Type B pancreatic cell (in vitro differentiated cells): ENCODE measurements around the gene HHAT. TPM values are rescaled to one million over a fixed set of nuclear protein-coding genes. Genes with fewer than 3 reads are reported as not detected.
"Not testable (repeated sequence)": the region's sequence is repeated elsewhere in the genome, so short reads cannot be mapped to it uniquely, and the experiment has no call there.

ENCODE experiments used
- DNase-seq: peaks from one replicate; pipeline ENCODE4 v3.0.0; 2021; ENCODE audit warnings: mixed read lengths; ENCODE audit not compliant: unreplicated experiment; ENCODE audit errors: extremely low spot score
- H3K27ac Mint-ChIP-seq: 2 replicates; pipeline ENCODE4 v1.8.0; 2021; ENCODE audit warnings: mild to moderate bottlenecking, mixed read lengths
- H3K27me3 Mint-ChIP-seq: 2 replicates; pipeline ENCODE4 v1.8.0; 2021; ENCODE audit warnings: mixed read lengths
- H3K36me3 Mint-ChIP-seq: 2 replicates; pipeline ENCODE4 v1.8.0; 2021; ENCODE audit warnings: mixed read lengths
- H3K4me1 Mint-ChIP-seq: one replicate; pipeline ENCODE4 v1.8.0; 2021; ENCODE audit warnings: mixed read lengths; ENCODE audit not compliant: unreplicated experiment
- H3K4me3 Mint-ChIP-seq: 2 replicates; pipeline ENCODE4 v1.8.0; 2021; ENCODE audit warnings: mild to moderate bottlenecking, mixed read lengths
- H3K9me3 Mint-ChIP-seq: 2 replicates; pipeline ENCODE4 v1.8.0; 2021; ENCODE audit warnings: mixed read lengths
- CTCF ChIP-seq: fragments of 200-600 bp; sonication (generic); conservative IDR thresholded peaks from 2 replicates; pipeline ENCODE4 v1.5.0; 2021; ENCODE audit warnings: antibody characterized with exemption, mild to moderate bottlenecking
- total RNA-seq: library from RNA; stranded (reverse); gene quantifications from 2 replicates; pipeline ENCODE4 v1.2.1, GENCODE V29; 2021; ENCODE audit warnings: low replicate concordance

HHAT gene
- total RNA-seq, 1 donor from 2014 or later: 9.0 TPM

DNA sequence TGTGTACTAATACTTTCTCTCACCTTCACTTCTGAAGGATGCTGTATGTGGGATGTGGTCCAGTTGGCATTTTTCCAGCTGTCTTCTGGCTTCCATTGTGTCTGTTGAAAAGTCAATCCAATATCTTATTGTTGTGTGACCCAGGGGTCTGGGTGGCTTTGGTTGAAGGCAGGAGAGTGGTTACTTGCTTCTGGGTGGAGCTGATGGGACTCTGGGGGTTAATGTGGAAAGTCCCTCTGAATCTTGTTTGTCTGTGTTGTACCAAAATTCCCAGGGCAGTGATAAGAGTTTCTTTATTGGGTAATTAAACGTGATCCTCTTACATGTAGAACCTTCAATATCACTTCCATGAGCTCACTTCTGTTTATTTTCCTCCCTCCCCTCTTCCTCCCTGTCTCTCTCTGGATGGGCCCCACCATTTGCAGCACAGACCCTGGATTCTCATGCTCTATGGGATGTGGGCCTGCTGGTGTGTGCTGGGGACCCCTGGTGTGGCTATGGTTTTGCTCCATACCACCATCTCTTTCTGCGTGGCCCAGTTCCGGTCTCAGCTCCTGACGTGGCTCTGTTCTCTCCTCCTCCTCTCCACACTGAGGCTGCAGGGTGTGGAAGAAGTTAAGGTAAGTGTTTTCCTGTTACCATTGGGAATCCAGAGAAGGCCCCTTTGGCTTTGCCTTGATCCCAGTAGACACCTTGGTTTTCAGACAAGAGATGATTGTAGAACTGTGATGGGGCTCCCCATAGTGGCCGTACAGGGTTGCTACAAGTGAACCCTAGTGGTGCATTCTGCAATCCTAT, 71.5 kb downstream of the HHAT start:
- Mint-ChIP-seq H3K36me3 (no peaks in the 10 kb centered on the region), H3K4me1 (peaks cover 5% of the 10 kb centered on the region), H3K27me3 (no peaks in the 10 kb centered on the region), H3K27ac (no peak overlapping the region), H3K9me3 (no peaks in the 10 kb centered on the region), H3K4me3 (no peak overlapping the region)
- DNase-seq: no peak
- peak; percentile 84 for TF ChIP-seq CTCF

DNA sequence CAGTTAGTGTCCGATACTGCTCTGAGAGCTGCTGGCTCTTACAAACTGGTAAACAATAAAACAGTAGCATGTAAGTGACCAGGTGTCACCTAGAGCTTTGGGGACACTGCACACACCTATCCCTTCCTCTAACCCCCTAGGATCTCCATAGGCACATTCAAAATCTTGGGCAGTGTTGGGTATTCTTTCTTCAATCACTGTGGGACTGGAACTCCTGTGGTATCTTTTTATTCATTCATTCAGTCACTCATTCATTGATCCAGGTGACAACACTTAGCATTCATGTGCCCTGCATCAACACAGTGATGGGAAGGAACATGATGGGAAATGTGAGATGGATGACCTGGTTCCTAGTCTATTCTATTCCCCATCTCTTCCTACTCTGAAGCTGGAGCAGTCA, 73.9 kb downstream of the HHAT start:
- no peak overlapping the region for H3K4me3 Mint-ChIP-seq
- H3K27me3 Mint-ChIP-seq: no peaks in the 10 kb centered on the region
- peaks cover 9% of the 10 kb centered on the region for H3K4me1 Mint-ChIP-seq
- H3K9me3 Mint-ChIP-seq: no peaks in the 10 kb centered on the region
- H3K27ac Mint-ChIP-seq: no peak overlapping the region
- DNase-seq: no peak
- TF ChIP-seq CTCF: no peak
- H3K36me3 Mint-ChIP-seq: no peaks in the 10 kb centered on the region

DNA sequence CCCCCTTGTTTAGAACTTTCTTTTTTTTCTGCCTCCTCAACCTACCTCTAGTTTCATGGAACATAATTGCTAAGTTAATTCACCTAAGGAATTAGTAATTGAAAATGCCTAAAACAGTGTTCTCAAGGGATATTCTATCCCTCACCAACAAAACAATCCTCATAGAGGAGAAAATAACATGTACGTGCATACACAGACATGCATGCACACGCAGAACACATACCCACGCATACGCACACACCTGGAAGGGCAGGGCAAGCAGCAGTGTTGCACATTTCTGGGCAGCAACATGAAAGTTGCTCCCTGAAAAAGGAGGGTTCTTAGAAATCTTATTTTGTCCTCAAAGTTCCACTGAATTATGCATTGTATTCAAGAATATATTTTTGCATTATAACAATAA, 76.6 kb downstream of the HHAT start:
- Mint-ChIP-seq H3K36me3 (no peaks in the 10 kb centered on the region), H3K4me1 (peaks cover 9% of the 10 kb centered on the region), H3K4me3 (no peak overlapping the region), H3K9me3 (no peaks in the 10 kb centered on the region), H3K27me3 (no peaks in the 10 kb centered on the region), H3K27ac (no peak overlapping the region)
- TF ChIP-seq CTCF: no peak
- DNase-seq: no peak

DNA sequence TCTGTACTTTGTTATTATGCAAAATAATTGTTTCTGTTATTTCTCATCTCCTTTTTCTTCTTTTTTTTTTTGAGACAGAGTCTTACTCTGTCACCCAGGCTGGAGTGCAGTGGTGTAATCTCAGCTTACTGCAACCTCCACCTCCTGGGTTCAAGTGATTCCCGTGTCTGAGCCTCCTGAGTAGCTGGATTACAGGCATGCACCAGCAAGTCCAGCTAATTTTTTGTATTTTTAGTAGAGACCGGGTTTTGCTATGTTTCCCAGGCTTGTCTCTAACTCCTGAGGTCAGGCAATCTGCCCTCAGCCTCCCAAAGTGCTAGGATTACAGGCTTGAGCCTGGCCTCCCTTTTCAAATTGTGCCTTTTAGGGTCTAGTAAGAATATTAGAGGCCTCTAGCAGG, 77.6 kb downstream of the HHAT start:
- DNase-seq, H3K27me3 Mint-ChIP-seq, H3K4me3 Mint-ChIP-seq, H3K27ac Mint-ChIP-seq, H3K4me1 Mint-ChIP-seq, H3K9me3 Mint-ChIP-seq, H3K36me3 Mint-ChIP-seq: not testable (repeated sequence)

- no peaks in the 10 kb centered on the region for H3K27me3 Mint-ChIP-seq
- no peak overlapping the region for H3K27ac Mint-ChIP-seq
- TF ChIP-seq CTCF: peak; percentile 98
- H3K4me3 Mint-ChIP-seq: no peak overlapping the region
- DNase-seq: peak; percentile 81
- H3K4me1 Mint-ChIP-seq: peaks cover 4% of the 10 kb centered on the region
- H3K9me3 Mint-ChIP-seq: no peaks in the 10 kb centered on the region
- no peaks in the 10 kb centered on the region for H3K36me3 Mint-ChIP-seq
These were observed 78.6 kb downstream of the HHAT start for GRCh38 chr1:210407207-210407886.

- no peaks in the 10 kb centered on the region for H3K36me3 Mint-ChIP-seq
- no peak overlapping the region for H3K27ac Mint-ChIP-seq
These were observed 79.2 kb downstream of the HHAT start for GRCh38 chr1:210407887-210408252.

More at GRCh38 chr1:210407887-210408252, 79.2 kb downstream of the HHAT start:
- no peak for DNase-seq
- no peaks in the 10 kb centered on the region for H3K9me3 Mint-ChIP-seq
- H3K27me3 Mint-ChIP-seq: no peaks in the 10 kb centered on the region
- TF ChIP-seq CTCF: no peak
- peaks cover 4% of the 10 kb centered on the region for H3K4me1 Mint-ChIP-seq
- no peak overlapping the region for H3K4me3 Mint-ChIP-seq
